H1 (cell line): ENCODE results near the gene DHRS12.

Source experiments
- BCL11A ChIP-seq, 2 experiments: IDR thresholded peaks; one replicate each; pipeline ENCODE4 v1.6.1; 2011; ENCODE audit warnings: low read depth in 2 of 2, low read length in 2 of 2, mild to moderate bottlenecking in 2 of 2
- CEBPB ChIP-seq: IDR thresholded peaks from 2 replicates; pipeline ENCODE4 v1.6.1; 2012; ENCODE audit warnings: low read depth, low read length
- CTCF ChIP-seq, 3 experiments: IDR thresholded peaks; 1 replicate in 2 of 3; 2 replicates in 1 of 3; pipeline versions ENCODE4 v1.5.1 to v1.6.1; 2011; ENCODE audit warnings: low read length in 3 of 3, mild to moderate bottlenecking in 3 of 3, inconsistent platforms in 2 of 3, low read depth in 1 of 3, moderate library complexity in 1 of 3; ENCODE audit not compliant: insufficient read depth in 1 of 3; ENCODE audit errors: control extremely low read depth in 1 of 3
- POLR2A ChIP-seq, 2 experiments: IDR thresholded peaks; 1 replicate in 1 of 2; 2 replicates in 1 of 2; pipeline ENCODE4 v1.6.1; 2011; ENCODE audit warnings: low read depth in 2 of 2, low read length in 2 of 2, mild to moderate bottlenecking in 2 of 2; ENCODE audit errors: control extremely low read depth in 1 of 2
- POLR2AphosphoS5 ChIP-seq: IDR thresholded peaks from 2 replicates; pipeline ENCODE4 v1.6.1; 2011; ENCODE audit warnings: low read depth, low read length
- RFX5 ChIP-seq: IDR thresholded peaks from 2 replicates; pipeline ENCODE4 v1.6.1; 2011; ENCODE audit warnings: low read depth, low read length, improper control_type of control experiment, borderline replicate concordance
- SP4 ChIP-seq: IDR thresholded peaks from 2 replicates; pipeline ENCODE4 v1.6.1; 2012; ENCODE audit warnings: low read length, inconsistent platforms
- TAF7 ChIP-seq: optimal IDR thresholded peaks from 2 replicates; pipeline ENCODE3; 2011; ENCODE audit warnings: low read depth, mild to moderate bottlenecking, inconsistent platforms, low read length, moderate library complexity, borderline replicate concordance

GRCh38 chr13:51782026-51782710, 21.8 kb downstream of the DHRS12 start:
- no peak for TF ChIP-seq CTCF (IDR thresholded peaks at IDR 0.05; ENCODE audit: control extremely low read depth in 1 of 3, insufficient read depth in 1 of 3, low read depth in 1 of 3, low read length in 3 of 3)
- no peak for TF ChIP-seq TAF7
- TF ChIP-seq CEBPB = no peak
- TF ChIP-seq SP4 = no peak
- TF ChIP-seq BCL11A (IDR thresholded peaks at IDR 0.05; ENCODE audit: low read depth in 2 of 2, low read length in 2 of 2) = no peak
- TF ChIP-seq POLR2A (IDR thresholded peaks at IDR 0.05; ENCODE audit: control extremely low read depth in 1 of 2, low read depth in 2 of 2, low read length in 2 of 2) = no peak
- TF ChIP-seq RFX5 = no peak
- TF ChIP-seq POLR2AphosphoS5 = no peak
